HG03457 (cell line): ENCODE measurements around the gene ALS2CL.

Experiments
- ATAC-seq: cut with Tn5 transposase; IDR thresholded peaks from one replicate; pipeline ENCODE4 v1.9.1; 2021; ENCODE audit warnings: moderate number of reproducible peaks; ENCODE audit not compliant: unreplicated experiment

The ALS2CL gene

GRCh38 chr3:46667061-46667621 is 26.3 kb downstream of the ALS2CL start:
- ATAC-seq = no peak

GRCh38 chr3:46666453-46666845 is 27.0 kb downstream of the ALS2CL start:
- no peak for ATAC-seq

GRCh38 chr3:46665763-46666452 is 27.6 kb downstream of the ALS2CL start:
- no peak for ATAC-seq

GRCh38 chr3:46664971-46665762 is 28.3 kb downstream of the ALS2CL start:
- no peak for ATAC-seq

GRCh38 chr3:46664188-46664970 is 29.1 kb downstream of the ALS2CL start:
- no peak for ATAC-seq

- no peak for ATAC-seq
Observed at GRCh38 chr3:46663591-46664135, 29.8 kb downstream of the ALS2CL start.

- ATAC-seq = no peak
Observed at GRCh38 chr3:46662771-46663551, 30.5 kb downstream of the ALS2CL start.

GRCh38 chr3:46661776-46662766 is 31.4 kb downstream of the ALS2CL start:
- no peak for ATAC-seq

GRCh38 chr3:46660543-46661523 is 32.6 kb downstream of the ALS2CL start:
- ATAC-seq = no peak

GRCh38 chr3:46660003-46660402 is 33.5 kb downstream of the ALS2CL start:
- no peak for ATAC-seq

- no peak for ATAC-seq
Observed at GRCh38 chr3:46659285-46659684, 34.2 kb downstream of the ALS2CL start.

- ATAC-seq = no peak
Observed at GRCh38 chr3:46656778-46657556, 36.5 kb downstream of the ALS2CL start.

GRCh38 chr3:46655271-46655670 is 38.2 kb downstream of the ALS2CL start:
- ATAC-seq = no peak

- no peak for ATAC-seq
Observed at GRCh38 chr3:46651084-46651483, 42.4 kb downstream of the ALS2CL start.

GRCh38 chr3:46649436-46649835 is 44.0 kb downstream of the ALS2CL start:
- ATAC-seq = no peak

GRCh38 chr3:46648096-46648495 is 45.4 kb downstream of the ALS2CL start:
- no peak for ATAC-seq

GRCh38 chr3:46646700-46647099 is 46.8 kb downstream of the ALS2CL start:
- ATAC-seq = no peak
